ENCODE results near the gene CORO2B.

DNA sequence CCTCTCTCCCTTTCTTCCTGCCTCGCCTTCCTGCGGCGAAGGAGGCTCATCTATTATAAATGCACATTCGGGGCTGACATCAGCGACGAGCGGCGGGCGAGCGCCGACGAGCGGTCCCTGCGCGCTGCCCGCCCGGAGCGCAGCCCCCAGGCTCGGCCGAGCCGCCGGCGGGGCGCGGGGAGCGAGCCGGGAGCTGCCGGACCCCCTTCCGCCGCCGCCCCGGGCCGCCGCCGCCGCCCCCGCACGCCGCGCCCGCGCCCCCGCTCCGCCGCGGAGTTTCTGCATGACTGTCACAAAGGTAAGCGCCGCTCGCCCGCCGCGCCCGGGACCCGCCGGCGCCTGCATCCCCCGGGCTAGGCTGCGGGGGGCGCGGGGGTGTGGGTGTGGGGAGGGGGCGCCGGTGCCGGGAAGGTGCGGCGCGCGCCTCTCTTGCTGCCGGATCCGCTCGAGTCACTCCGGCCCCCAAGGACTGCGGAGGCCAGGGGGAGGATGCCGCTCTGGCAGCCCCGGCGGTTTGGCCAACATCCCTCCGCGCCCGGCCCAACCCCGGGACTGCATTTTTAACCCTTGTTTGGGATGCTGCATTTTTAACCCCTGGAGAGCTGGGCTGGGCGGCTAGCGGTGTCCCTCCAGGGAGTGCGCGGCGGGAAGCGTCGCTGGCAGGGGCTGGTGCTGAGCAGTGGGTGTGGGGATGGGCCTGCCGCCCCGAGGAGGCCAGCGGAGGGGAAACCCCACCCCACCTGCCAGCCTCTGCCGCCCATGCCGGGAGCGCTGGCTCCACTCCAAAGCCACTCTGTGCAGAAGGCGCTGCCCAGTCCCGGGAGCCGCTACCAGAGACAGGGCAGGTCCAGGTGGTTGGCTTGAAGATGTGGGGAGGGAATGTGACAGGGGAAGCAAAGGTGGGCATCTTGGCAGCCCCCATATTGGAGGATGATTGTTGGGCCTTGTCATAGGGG is at the start of gene CORO2B:
- TF ChIP-seq CTCF (IDR thresholded peaks at IDR 0.05; ENCODE audit: insufficient read depth, low read length, poor library complexity, severe bottlenecking) (no peak), EZH2phosphoT487 (conservative IDR thresholded peaks at IDR 0.05; ENCODE audit: low read length) (no peak; the same call in 1 of the 2 replicates)
